Transverse colon (tissue), 4 donors: ENCODE data around the gene SCRG1. TPM values are rescaled to one million over a fixed set of nuclear protein-coding genes. Genes with fewer than 3 reads are reported as not detected.

Source experiments
- DNase-seq: peaks from one replicate; pipeline ENCODE4 v3.0.0-alpha.2; 2019
- H3K27ac ChIP-seq, 4 donors: fragments of 200-600 bp; sonication (generic); 2 replicates each; pipeline ENCODE4 v1.5.1; 2016 to 2018; ENCODE audit warnings: inconsistent platforms in 4 of 4
- H3K27me3 ChIP-seq: fragments of 200-600 bp; sonication (generic); 2 replicates; pipeline ENCODE4 v1.5.1; 2017; ENCODE audit warnings: inconsistent platforms
- H3K36me3 ChIP-seq, 4 donors: fragments of 200-600 bp; sonication (generic); 2 replicates each; pipeline ENCODE4 v1.5.1; 2017 to 2019; ENCODE audit warnings: inconsistent platforms in 4 of 4
- H3K4me1 ChIP-seq, 4 donors: fragments of 200-600 bp; sonication (generic); 2 replicates each; pipeline ENCODE4 v1.5.1; 2017 to 2020; ENCODE audit warnings: inconsistent platforms in 4 of 4
- H3K4me3 ChIP-seq, 4 donors: fragments of 200-600 bp; sonication (generic); 1 replicate in 1 of 4; 2 replicates in 3 of 4; pipeline versions ENCODE4 v1.5.1 to v1.6.1; 2017 to 2019; ENCODE audit warnings: inconsistent platforms in 4 of 4
- H3K9me3 ChIP-seq, 2 donors: fragments of 200-600 bp; sonication (generic); 2 replicates each; pipeline ENCODE4 v1.5.1; 2017 to 2019; ENCODE audit warnings: inconsistent platforms in 2 of 2
- EP300 ChIP-seq: sonication (generic); formaldehyde crosslinking; IDR thresholded peaks from one replicate; pipeline ENCODE4 v1.6.1; 2017; ENCODE audit warnings: antibody characterized with exemption, low read depth
- POLR2A ChIP-seq: fragments of 450-650 bp; IDR thresholded peaks from one replicate; pipeline ENCODE4 v1.6.1; 2016; ENCODE audit warnings: antibody characterized with exemption, mild to moderate bottlenecking, moderate library complexity
- POLR2AphosphoS5 ChIP-seq, 3 donors: sonication (generic); formaldehyde crosslinking; IDR thresholded peaks; one replicate each; pipeline ENCODE4 v1.6.1; 2016; ENCODE audit warnings: antibody characterized with exemption in 3 of 3
- WGBS, 2 donors: methylation state at CpG; one replicate each; pipeline ENCODE4 v1.1.5; 2018; ENCODE audit warnings: low coverage in 1 of 2; 5-methylcytosine and 5-hydroxymethylcytosine counted together
- in situ Hi-C, 4 donors: fragments of 200-750 bp; cut with MboI; loops; one replicate each; pipeline versions ENCODE4 v1.15.0 to v1.15.1; 2017; ENCODE audit warnings: low sequenced_read_pairs in 3 of 4, low pct_ligation_motif_present in 1 of 4, low pct_unique_long_range_greater_than_20kb in 1 of 4
- intact Hi-C: fragments of 100-400 bp; cut with DNase I; formaldehyde crosslinking; loops from one replicate; pipeline ENCODE4 v1.15.1; 2023; ENCODE audit warnings: low total_unique reads
- total RNA-seq, 4 donors: library from RNA; depleted of rRNA; stranded (reverse); fragments of >200 nt; gene quantifications; one replicate each; pipeline ENCODE4 v1.1.0, GENCODE V29; 2016
- TF ChIP-seq, protein P1 (sequence below), 5 experiments: fragments of 200-600 bp in 3 of 5; fragments of 450-650 bp in 2 of 5; sonication (generic) in 3 of 5; IDR thresholded peaks; 1 replicate in 2 of 5; 2 replicates in 3 of 5; pipeline ENCODE4 v1.5.1; 2016 to 2017; ENCODE audit warnings: antibody characterized with exemption in 5 of 5, inconsistent platforms in 3 of 5, mild to moderate bottlenecking in 2 of 5, moderate library complexity in 1 of 5

SCRG1 gene
- total RNA-seq, 4 donors from 2014 or later = 0.32 to 1.4 (median 1.0) TPM

DNA sequence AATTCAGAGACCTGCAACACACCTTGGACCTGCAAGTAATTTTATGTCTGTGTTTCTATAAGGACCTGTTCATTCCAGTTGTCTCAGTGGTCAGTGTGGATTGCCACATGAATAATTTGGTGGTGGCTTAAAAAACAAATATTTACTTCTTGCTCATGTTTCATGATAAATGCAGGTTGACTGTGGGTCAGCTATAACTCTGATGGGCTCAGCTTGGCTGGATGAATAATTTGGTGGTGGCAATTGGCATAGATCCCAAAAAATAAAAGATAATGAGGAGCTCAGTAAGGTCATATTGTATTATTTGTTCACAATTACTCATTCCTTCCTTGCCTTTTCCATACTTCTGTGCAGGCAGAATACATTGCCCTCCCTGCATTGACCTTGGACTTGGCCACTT lies 18.9 kb upstream of the SCRG1 start:
- in situ Hi-C loops (loop anchor here (5.0 to 25.0 kb wide), 6 partner anchors 101 to 894 kb away; partner anchors contain the start of gene GALNT7 (in 1 of the 4)), intact Hi-C loops (loop anchor here (5.0 kb wide), 2 partner anchors 86 to 101 kb away; partner anchors contain the start of gene HMGB2)
- no peak for DNase-seq
- Histone ChIP-seq H3K9me3 (no peaks in the 10 kb centered on the region), H3K36me3 (no peaks in the 10 kb centered on the region), H3K27ac (no peak overlapping the region), H3K4me1 (peaks cover 0 to 5% (median 0%) of the 10 kb centered on the region in 4 donors), H3K4me3 (no peak overlapping the region), H3K27me3 (no peaks in the 10 kb centered on the region)
- TF ChIP-seq POLR2AphosphoS5 (IDR thresholded peaks at IDR 0.05) = no peak

DNA sequence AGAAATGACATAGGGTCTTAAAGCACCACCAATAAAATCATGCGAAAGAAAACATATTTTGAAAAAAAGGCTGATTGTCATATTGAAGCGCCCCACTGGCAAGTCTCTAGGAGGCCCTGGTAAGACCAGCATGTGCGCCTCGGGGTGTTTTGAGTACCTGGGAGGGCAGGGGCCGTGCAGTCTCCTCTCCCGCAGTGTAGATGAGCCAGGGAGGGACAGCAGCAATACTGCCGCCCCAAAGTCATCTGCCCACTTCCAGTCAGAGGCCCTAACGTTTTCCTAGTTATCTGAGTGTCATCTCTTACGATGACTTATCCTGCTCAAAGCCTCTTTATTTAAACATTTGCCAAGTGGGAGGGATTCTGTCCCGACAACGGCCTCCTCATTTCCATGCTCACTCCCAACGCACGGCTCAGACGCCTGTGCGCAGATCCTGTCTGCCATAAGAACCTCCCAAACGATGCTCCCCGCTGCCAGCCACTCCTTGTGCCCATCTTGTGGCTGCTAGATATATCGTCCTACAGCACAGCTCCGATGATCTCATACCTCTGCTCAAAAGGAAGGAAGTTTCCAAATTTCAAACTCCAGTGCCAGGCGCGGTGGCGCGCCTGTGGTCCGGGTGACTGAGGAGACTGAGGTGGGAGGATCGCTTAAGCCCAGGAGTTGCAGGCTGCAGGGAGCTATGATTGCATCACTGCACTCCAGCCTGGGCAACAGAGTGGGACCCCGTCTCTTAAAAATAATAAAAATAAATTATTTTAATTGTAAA lies 17.2 kb upstream of the SCRG1 start:
- in situ Hi-C loops (loop anchor here (5.0 to 25.0 kb wide), 6 partner anchors 99 to 896 kb away; partner anchors contain the start of gene GALNT7 (in 1 of the 4)), intact Hi-C loops (loop anchor here (5.0 kb wide), 2 partner anchors 84 to 99 kb away; partner anchors contain the start of gene HMGB2)
- TF ChIP-seq, protein P1, sequence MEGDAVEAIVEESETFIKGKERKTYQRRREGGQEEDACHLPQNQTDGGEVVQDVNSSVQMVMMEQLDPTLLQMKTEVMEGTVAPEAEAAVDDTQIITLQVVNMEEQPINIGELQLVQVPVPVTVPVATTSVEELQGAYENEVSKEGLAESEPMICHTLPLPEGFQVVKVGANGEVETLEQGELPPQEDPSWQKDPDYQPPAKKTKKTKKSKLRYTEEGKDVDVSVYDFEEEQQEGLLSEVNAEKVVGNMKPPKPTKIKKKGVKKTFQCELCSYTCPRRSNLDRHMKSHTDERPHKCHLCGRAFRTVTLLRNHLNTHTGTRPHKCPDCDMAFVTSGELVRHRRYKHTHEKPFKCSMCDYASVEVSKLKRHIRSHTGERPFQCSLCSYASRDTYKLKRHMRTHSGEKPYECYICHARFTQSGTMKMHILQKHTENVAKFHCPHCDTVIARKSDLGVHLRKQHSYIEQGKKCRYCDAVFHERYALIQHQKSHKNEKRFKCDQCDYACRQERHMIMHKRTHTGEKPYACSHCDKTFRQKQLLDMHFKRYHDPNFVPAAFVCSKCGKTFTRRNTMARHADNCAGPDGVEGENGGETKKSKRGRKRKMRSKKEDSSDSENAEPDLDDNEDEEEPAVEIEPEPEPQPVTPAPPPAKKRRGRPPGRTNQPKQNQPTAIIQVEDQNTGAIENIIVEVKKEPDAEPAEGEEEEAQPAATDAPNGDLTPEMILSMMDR (IDR thresholded peaks at IDR 0.05) = no peak
- TF ChIP-seq POLR2AphosphoS5 (IDR thresholded peaks at IDR 0.05) = peak in 1 of 3 donors; percentile 4
- TF ChIP-seq EP300 = no peak
- TF ChIP-seq POLR2A = peak; percentile 6
- H3K36me3 ChIP-seq = no peaks in the 10 kb centered on the region
- no peak overlapping the region for H3K4me3 ChIP-seq
- peak; percentile 24 for DNase-seq
- peaks cover 0 to 5% (median 0%) of the 10 kb centered on the region in 4 donors for H3K4me1 ChIP-seq
- no peaks in the 10 kb centered on the region for H3K27me3 ChIP-seq
- no peaks in the 10 kb centered on the region for H3K9me3 ChIP-seq
- WGBS, 2 donors = 83 to 88% methylated on average over 20 to 26 of the region's 26 CpGs
- H3K27ac ChIP-seq = peak overlapping the region; percentile 38 to 55 (median 49)

DNA sequence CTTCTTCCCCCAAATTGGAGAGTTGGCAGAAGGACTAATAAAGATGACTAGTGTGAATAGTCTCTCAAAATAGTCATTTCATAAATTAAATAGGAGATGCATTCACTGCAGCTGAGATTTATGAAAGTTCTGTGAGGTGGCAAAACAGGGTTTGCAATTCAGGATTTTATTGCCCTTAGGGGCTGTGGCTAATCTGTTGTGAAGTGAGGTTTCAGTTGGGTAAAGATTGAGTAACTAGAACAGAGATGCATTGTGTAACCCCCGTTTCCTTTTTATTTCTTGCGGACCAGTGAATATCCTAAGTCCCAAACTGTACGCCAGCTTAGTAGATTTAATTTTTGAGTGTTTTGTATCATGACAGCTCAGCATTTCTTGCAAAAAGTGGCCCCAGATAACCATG lies 16.2 kb upstream of the SCRG1 start:
- Histone ChIP-seq H3K27ac (peak overlapping the region in 3 of 4 donors; percentile 38 to 51 (median 47)), H3K36me3 (no peaks in the 10 kb centered on the region), H3K4me3 (no peak overlapping the region), H3K4me1 (peaks cover 0 to 5% (median 0%) of the 10 kb centered on the region in 4 donors), H3K9me3 (no peaks in the 10 kb centered on the region), H3K27me3 (no peaks in the 10 kb centered on the region)
- WGBS, 2 donors = 71 to 73% methylated on average over 2 to 3 of the region's 3 CpGs
- TF ChIP-seq POLR2AphosphoS5 (IDR thresholded peaks at IDR 0.05) (no peak), POLR2A (no peak), EP300 (no peak)
- TF ChIP-seq, protein P1 (IDR thresholded peaks at IDR 0.05) = no peak
- DNase-seq = no peak
- in situ Hi-C loops = loop anchor here (5.0 to 25.0 kb wide), 6 partner anchors 98 to 897 kb away; partner anchors contain the start of gene GALNT7 (in 1 of the 4)
- intact Hi-C loops = loop anchor here (5.0 kb wide), 2 partner anchors 83 to 98 kb away; partner anchors contain the start of gene HMGB2

DNA sequence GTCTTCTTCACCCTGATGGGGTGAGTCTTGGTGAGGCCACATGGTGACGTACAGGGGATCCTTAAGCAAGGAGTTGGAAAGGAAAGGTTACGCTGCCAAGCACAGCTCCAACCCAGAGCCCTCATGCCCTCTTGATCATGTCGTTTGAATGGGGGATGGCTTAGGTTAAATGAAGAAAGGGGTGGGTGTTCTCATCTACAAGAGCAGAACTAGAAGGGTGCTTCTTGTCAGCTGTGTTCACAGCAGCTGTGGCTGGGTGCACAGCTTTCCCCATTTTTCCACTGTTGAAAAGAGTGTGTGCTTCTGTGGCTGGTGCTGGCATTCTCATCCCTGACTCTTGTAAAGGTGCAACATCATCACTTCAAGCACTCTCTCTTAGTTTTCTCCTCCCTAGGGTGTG lies 15.5 kb upstream of the SCRG1 start:
- H3K27me3 ChIP-seq = no peaks in the 10 kb centered on the region
- in situ Hi-C loops = loop anchor here (10.0 to 25.0 kb wide), 5 partner anchors 100 to 898 kb away; partner anchors contain the start of gene GALNT7 (in 1 of the 4)
- intact Hi-C loops = no loop called here
- WGBS, 2 donors = 60 to 98% methylated on average over 1 to 3 of the region's 3 CpGs
- no peak for DNase-seq
- H3K4me1 ChIP-seq = peaks cover 0 to 5% (median 0%) of the 10 kb centered on the region in 4 donors
- no peaks in the 10 kb centered on the region for H3K9me3 ChIP-seq
- H3K36me3 ChIP-seq = no peaks in the 10 kb centered on the region
- TF ChIP-seq EP300 = no peak
- TF ChIP-seq, protein P1 (IDR thresholded peaks at IDR 0.05) = no peak
- no peak for TF ChIP-seq POLR2A
- no peak for TF ChIP-seq POLR2AphosphoS5 (IDR thresholded peaks at IDR 0.05)
- peak overlapping the region in 2 of 4 donors; percentile 22 to 45 for H3K27ac ChIP-seq
- H3K4me3 ChIP-seq = no peak overlapping the region
